HL-60/S4 treated with phorbol 12-myristate 13-acetate at 8.2 ng/mL for 4 days and 3 days (cell line): ENCODE data around the gene ATG7.
"Not testable (repeated sequence)": the region's sequence is repeated elsewhere in the genome, so short reads cannot be mapped to it uniquely, and the experiment has no call there.

ENCODE experiments used
- in situ Hi-C: fragments of 300-500 bp; cut with MboI; formaldehyde crosslinking; loops from 2 replicates; pipeline ENCODE4 v1.15.0; 2022; ENCODE audit warnings: low sequenced_read_pairs

ATG7 gene

DNA sequence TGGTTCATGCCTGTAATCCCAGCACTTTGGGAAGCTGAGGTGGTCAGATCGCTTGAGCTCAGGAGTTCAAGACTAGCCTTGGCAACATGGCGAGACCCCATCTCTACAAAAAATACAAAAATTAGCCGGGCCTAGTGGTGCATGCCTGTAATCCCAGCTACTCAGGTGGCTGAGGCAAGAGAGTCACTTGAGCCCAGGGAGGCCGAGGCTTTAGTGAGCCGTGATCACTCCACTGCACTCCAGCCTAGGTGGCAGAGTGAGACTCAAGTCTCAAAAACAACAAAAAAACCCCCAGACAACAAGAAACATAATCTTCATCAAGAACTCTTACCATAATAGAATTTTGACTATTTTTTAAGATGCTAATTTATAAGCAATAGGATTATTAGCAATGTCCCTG, 253.9 kb downstream of the ATG7 start:
- in situ Hi-C loops = not testable (repeated sequence)

DNA sequence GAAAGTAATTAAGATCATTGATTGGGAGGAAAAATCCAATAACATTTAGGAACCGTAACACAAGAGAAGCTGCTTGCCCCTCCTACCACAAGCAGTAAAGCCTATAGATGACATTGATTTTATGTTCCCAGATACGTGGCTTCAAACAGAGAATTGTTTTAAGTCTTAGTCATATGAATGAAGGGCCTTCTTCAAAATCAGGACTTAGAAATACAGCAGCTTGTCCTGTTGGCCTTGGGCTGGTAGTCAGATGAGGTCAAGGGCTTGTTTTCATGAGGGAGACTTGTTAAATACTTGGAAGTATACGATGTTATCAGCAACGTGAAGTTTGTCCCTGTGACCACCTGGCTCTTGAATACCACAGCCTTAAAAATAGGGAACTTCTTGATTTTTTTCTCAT, 257.1 kb downstream of the ATG7 start:
- in situ Hi-C loops = no loop called here

DNA sequence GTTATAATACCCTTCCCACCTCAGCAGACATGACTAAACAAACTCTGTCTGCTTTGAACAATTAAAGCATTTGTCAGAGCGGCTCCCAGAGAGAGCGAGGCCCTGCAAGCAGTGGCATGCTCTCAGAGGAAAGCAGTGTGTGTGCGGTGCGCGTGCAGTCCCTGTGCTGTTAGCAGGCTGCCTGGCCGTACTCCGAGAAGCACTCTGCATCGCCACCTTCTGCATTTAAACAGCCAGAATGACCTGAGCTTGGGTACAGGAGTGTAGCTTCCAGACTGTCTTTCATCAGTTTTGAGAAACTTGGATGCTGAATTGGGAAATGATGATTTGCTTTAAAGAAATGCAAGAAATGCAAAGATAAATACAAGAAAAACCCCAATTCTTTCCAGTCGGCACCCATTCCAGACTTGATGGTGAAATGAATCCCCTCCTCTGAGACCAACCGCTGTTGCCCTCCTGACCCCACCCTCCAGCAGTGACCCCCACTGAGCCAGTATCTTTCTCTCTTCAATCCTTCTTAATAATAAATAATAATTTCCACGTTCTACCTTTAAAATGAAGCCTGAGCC, 258.0 kb downstream of the ATG7 start:
- in situ Hi-C loops = no loop called here

DNA sequence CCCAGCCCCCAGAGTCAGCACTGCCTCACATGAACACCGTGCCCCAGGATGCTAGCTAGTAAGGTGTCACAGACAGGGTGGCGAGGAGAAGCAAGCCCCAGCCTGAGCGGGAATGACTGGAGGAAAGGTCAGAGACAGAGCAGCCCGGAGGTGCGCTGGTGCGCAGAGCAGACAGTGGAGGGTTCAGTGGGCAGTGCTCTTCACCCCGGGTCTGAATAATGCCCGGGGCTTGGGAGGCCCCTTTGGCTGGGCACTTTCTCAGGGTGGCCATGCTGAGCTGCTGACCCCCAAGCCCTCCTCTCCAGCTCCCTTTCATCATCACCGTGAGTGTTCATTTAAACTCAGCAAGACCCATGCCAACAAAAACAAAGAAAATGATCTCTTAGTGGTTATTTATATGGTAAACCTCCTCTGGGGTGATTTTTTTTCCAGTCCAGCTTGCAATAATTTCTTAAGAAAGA, 260.8 kb downstream of the ATG7 start:
- in situ Hi-C loops = no loop called here

DNA sequence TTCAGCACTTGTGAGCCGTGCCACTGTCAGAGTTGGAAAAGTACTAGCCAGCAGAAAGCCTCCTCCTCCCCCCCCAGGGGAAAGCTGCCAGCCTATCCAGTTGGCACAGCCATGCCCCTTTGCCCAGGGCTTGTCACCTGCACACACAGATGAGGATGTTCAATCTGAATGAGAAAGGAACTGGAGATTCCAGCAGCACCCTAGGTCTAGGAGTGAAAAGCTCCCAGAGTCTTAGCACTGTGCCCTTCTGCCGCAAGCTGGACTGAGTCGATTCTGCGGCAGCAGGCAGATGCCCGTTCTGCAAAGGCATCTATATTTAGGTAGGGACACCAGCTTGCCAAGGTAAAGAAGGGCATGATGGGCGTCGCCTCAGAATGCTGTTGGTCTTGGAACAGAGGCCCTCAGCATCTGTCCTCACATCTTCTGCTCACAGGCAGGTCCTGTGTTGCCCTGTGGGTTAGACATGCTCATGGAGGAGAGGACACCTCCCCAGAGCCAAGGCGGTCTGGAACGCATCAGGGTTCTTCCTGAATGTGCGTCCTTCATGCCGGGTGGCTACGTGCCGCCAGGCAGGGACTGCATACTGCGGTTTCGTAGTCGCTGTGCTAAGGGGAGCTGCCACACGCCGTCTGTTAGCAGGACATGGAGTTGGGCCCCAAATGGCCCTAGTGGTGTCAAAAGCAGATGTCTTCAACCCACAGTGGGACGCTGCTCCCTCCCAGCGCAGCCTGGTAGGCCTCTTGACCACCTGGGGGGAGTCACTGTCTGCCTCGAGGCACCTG, 262.0 kb downstream of the ATG7 start:
- in situ Hi-C loops = no loop called here

DNA sequence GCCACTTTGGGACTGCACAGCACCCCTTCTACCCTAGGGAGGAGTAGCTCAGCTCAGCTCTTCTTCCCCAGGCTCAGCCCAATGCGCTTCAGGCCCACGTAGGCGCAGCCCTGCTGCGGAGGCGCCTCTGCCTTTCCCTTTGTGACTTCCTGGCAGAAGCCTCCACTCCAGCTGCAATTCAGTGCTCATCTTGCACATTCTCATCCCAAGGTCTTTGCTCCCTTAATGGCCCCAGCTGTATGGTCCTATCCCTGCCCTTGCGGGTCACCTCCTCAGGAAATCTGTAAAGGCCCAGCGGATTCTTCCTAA, 262.6 kb downstream of the ATG7 start:
- in situ Hi-C loops = no loop called here

DNA sequence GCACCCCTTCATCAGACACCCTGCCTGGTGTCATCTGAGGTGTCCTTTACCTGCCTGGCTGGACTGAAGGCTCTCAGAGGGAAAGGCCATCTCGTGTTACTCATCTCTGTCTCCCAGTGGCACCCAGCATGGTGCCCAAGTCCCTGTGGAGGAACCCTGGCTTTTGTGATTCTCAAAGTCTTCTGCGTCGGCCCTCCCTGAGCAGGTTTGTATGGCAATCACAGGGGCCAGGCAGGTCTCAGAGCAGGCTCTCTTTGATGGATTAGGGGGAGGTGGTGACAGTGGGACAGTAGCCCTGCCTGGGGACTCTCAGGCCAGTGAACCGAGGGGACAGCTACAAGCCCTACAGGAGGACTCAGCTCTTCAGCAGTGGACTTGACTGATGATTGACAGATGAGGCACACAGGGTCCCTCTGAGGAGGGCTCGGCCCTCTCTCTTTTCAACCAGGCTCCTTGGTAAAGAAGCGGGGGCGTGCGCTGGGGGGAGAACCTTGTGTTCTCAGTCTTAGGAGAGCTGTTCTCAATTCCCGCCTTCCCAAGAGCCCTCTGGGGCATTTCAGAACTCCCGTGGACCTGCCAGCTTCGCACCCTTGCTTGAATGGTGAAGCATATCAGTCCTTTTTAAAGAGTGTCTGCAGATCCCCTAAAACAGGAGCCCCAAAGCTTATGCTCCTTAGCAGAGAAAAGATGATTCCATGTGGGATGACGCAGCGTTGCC, 263.2 kb downstream of the ATG7 start:
- in situ Hi-C loops = no loop called here

DNA sequence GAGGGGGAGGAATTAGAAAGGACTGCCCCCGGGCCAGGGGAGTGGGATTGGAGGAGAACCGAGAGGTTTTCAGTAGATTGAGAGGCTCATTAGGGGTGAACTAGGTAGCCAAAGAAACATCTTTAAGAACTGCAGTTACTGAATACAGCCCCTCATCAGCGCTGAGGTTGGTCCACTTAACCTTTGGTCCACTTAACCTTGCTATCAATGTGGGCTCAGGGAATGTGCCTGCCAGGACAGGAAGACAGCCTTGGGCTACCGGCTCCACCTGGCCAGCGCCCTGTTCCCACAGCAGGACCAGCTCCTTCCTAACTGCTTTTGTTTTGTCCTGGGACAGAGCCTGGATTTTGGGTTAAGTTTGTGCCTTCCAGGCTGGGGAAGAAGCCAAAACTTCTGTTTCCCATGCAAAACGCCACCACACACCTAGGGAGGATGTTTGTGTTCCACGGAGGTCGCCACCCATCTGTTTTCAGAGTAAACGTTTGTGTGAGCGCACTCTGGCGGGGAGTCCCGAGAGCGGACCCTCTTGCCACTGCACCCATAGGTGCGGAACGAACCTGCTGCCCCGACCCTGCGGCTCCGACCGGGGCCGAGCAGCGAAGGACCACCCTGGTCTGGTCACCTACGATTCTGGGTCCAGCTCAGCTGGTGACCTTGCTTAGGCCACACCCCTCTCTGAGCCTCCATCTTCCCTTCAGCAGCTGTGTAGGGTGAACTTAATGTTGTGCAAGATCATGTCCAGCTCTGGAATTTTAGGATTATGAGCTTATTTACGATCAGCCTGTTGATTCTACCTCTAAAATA, 264.1 kb downstream of the ATG7 start:
- in situ Hi-C loops = no loop called here

DNA sequence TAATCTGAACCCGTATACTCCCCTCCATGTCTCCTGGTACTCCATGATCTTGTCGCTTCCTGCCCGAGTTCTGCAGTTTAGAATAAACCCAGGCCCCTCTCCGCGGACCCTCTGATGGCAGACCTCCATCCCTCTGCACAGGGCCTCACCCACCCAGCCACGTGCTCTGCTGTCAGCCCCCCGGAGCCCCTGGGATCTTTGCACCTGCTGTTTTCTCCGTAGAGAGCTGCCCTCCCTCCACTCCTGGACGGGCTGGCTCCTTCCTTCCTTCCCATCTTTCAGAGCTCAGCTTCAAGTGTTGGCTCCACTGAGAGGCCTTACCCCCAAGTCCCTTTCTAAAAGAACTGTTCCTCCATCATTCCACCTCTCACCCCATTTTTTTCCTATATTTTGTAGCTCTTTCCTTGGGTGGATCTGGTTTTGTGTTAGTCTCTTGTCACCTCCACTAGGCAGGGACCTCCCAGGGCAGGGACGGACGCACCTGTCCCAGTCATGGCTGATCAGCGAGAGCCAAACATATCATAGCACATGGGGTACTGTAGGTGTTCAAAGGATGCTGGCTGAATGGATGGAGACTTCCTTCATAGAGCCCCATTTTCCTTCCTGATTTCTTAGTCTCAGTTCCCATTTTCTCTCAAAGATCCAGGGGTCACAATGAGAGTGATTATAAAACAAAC, 264.9 kb downstream of the ATG7 start:
- in situ Hi-C loops = no loop called here

DNA sequence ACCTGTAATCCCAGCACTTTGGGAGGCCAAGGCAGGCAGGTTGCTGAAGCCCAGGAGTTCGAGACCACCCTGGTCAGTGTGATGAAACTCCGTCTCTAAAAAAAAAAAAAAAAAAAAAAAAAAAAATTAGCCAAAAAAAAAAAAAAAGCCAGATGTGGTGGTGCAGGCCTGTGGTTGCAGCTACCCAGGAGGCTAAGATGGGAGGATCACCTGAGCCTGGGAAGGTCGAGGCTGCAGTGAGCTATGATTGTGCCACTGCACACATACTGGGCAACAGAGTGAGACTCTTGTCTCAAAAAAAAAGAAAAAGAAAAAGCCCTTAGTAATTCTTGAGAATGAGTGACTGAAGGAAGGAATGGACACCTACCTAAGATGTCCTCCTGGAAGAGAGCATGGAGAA, 266.4 kb downstream of the ATG7 start:
- in situ Hi-C loops = no loop called here

DNA sequence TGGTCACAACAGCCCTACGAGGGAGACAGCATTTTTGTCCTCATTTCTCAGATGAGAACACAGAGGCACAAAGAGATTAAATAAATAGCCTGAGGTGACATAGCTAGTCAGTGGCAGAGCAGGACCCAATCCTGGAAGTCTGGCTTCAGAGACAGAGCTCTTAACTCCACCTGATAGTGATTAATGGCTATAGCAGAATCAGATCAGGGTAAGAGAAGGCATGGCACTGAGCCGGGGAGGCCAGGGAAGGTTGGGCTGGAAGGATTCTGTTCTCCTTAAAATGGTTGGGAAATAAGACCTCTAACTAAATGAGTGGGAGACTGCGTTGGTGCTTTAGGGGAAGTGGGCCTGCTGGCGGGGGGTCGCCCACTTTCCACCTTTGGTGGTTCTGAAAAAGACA, 267.0 kb downstream of the ATG7 start:
- in situ Hi-C loops = no loop called here

DNA sequence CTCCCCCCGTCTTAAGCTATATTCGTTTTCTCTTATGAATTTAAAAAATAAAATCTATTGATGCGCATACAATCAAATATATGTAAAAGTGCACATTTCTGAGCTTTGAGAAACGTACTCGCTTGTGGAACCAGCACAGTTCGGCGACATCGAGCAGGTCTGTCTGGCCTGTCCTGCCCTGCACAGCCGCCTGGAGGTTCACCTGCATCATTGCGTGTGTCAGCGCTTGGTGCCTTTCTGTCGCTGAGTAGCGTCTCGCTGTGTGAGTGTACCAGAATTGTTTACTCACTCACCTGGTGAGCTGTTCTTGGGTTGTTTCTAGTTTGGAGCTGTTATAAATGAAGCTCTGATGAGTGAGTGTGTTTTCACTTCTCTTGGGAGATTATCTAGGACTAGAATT, 267.5 kb downstream of the ATG7 start:
- in situ Hi-C loops = no loop called here

DNA sequence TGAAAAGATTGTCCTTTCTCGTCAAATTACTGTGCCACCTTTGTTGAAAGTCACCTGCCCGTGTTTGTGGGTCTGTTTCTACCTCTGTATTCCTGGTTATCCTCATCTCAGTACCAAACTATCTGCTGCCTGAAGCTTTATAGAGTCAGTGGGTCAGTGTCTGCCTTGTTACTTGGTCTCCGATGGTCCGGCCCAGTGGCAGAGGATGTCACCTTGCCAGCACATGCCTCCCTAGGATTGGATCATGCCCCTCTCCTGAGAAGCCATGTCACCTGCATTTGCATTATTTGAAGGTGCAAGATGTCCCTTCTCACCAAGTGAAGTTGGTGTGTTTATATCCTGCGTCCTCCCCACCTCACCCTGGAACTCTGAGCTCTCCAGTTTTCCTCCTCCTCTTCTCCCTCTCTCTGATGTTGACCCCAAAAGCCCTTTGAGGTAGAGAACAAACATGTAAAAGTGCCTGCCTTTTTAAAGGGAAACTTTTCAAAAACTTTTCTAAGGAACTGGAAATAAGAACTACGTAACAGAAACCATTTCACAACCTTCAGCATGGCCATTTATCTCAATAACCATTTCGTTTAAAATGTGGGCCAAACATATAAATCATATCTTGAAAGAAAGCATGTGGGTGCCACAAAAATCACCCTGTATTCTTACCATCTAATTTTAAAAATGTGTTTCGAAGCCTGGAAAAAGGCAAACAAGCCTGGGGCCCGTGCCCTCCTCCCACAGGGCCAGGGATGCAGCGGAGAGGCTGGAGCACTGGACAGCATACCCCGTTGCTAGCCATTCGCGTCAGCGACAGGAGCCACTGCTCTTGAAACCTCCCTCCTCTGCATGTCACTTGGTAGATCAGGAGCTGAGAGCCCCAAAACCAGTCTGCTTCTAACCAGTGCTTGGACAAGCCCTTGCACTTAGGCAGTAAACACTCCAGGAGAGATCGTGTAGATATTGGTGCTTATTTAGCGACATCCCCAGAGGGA, 269.4 kb downstream of the ATG7 start:
- in situ Hi-C loops = no loop called here

DNA sequence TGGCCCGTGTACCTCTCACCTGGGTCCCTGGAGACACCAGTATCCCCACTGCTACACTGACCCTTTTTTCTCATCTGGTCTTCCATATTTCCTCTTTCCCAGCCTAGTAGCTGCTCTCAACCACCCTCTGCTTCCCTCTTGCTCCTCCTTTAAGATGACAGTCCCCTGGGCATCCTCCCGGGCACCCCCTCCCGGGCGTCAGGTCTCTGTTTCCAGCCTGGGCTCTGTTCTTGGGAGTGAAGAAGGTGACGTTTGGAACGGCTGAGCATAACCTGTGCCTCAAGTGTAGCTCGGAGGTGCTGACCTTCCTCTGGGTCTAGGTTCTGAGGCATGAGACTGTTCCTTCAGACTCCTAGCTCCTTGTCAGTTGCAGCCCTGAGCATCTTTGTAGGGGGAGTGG, 270.4 kb downstream of the ATG7 start:
- in situ Hi-C loops = no loop called here

DNA sequence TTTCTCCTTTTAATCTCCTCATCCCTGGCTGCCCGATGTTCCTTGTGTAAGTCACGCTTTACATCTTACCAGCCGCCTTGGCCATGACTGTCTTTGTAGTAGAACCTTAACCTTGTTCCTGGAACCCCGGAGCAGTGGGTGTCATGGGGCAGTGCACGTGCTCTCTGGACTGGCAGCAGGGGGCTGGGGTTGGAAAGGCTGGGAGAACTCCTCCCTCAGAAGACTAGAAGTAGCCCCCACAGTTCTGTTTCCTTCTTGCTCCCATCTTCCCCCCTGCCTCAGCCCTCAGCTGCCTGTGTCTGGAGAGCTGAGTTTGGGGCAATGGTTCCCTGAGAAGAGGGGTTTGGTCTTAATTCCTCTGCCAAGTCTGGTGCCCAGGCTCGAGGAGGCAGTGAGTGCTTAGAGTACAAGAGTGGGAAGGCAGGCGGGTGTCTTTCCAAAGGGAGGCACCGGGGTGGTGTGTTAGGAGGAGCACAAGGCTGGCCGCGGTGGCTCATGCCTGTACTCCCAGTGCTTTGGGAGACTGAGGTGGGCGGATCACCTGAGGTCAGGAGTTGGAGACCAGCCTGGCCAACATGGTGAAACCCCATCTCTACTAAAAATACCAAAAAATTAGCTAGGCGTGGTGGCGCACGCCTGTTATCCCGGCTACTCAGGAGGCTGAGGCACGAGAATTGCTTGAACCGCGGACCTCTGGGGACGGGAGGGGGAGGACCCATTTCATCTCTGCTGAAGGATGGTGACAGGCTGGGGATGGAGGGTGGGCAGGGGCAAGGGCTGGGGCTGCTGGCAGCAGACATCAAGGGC, 271.1 kb downstream of the ATG7 start:
- in situ Hi-C loops = no loop called here

DNA sequence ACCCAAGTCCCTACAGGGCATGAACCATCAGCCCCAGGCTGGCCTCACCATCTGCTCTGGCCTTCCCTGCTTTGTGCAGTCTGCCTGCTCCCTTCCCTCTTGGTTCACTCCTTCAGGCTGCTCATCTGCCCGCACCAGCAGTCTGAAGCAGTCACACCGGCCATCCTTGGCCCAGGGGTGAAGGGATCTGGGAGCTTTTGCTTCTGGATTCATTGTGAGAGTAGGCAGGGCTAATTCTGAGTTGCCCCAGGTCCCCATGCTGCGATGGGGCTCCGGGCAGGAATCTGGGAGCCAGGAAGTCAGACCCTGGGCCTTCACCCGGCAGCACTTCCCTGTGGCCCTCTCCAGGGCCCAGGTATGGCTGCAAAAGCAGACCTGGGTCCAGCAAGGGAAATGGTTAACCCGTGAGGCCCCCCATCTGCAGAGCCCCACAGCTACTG, 271.8 kb downstream of the ATG7 start:
- in situ Hi-C loops = no loop called here

DNA sequence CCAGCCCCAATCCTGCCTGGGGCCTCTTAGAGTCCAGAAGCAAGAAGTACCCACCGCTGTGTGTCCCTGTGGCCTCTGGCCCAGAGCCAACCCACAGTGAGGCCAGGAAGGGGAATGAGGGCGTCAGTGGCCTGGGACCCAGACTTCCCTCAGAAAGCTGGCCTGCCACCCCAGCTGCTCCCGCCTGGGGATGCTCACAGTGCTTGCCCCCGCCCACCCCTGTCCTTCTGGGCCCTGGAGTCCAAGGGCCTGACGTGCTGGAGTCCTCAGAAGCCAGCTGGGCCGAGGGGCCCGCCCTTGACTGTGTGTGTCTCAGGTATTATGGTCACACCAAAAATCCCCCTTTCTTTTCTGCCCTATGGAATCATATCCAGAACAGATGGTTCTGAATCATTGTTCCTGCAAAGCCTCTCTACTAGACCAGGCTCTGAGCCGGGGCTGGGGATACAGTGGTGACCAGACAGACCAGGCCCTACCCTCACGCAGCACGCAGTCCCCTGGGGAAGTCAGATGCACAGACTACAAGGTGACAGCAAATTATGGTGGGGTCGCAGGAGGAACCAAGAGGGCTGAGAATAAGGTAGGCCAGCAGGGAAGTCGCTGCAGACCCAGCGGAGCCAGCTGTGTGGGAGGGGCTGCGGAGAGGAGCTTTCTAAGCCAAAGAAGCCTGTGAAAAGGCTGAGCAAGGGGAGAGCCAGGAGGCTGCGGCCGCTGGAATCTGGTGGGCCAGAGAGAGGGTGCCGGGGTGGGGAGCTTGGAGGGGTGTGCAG, 272.4 kb downstream of the ATG7 start:
- in situ Hi-C loops = no loop called here

DNA sequence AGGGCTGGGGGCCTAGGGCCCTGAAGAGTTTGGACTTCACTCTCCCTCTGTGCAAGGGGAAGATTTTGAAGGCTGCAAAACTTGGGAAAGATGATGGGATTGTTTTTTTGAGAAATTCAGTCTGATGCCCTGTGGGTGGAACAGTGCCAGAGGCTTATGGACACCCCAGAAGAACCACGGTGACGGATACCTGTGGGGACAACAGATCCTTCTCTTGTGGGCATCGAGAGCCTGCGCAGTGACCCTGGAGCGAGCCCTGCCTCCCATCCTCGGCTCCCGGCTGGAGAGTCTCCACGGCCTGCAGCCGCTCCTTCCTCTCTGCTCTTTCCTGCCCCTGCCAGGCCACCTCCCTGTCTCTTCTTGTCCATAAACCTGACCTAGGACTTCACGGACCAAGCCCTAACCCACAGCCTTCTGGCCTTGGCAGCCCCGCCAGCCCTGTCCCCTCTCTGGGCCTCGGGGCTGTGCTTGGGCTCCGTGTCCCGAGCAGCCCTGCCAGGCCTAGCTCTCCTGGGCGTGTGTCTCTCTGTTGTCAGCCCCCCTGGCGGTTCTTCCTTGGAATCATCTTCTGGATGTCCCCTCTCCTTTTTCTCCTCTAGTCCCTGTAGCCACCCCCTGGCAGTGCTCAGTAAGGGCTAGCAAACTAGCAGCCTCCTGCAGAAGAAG, 273.1 kb downstream of the ATG7 start:
- in situ Hi-C loops = no loop called here
